EL (cell line): ENCODE results near the gene HPSE2.
"Not testable (repeated sequence)": the region's sequence is repeated elsewhere in the genome, so short reads cannot be mapped to it uniquely, and the experiment has no call there.

Experiments used
- DNase-seq: peaks from one replicate; pipeline ENCODE4 v3.0.0-alpha.2; 2016

Gene HPSE2

GRCh38 chr10:98608411-98608810, 627.2 kb downstream of the HPSE2 start:
- no peak for DNase-seq

GRCh38 chr10:98602224-98602623, 633.4 kb downstream of the HPSE2 start:
- no peak for DNase-seq

GRCh38 chr10:98599032-98599610, 636.5 kb downstream of the HPSE2 start:
- no peak for DNase-seq

DNA sequence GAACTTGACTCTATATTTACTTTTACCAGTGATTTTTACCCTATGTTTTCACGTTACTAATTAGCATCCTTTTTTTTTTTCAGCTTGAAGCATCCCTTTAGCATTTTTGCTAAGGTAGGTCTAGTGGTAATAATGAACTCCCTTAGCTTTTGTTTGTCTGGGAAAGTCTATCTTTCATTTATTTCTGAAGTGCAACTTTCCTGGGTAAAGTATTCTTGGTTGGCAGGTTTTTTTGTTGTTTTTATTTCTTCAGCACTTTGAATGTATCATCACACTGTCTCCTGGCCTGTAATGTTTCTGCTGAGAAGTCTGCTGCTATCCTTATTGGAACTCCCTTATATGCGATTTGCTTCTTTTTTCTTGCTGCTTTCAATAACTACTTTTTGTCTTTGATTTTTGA, 639.2 kb downstream of the HPSE2 start:
- no peak for DNase-seq

GRCh38 chr10:98589691-98590090, 646.0 kb downstream of the HPSE2 start:
- peak; percentile 4 for DNase-seq

- peak; percentile 25 for DNase-seq
Observed at GRCh38 chr10:98589007-98589406, 646.6 kb downstream of the HPSE2 start.

DNA sequence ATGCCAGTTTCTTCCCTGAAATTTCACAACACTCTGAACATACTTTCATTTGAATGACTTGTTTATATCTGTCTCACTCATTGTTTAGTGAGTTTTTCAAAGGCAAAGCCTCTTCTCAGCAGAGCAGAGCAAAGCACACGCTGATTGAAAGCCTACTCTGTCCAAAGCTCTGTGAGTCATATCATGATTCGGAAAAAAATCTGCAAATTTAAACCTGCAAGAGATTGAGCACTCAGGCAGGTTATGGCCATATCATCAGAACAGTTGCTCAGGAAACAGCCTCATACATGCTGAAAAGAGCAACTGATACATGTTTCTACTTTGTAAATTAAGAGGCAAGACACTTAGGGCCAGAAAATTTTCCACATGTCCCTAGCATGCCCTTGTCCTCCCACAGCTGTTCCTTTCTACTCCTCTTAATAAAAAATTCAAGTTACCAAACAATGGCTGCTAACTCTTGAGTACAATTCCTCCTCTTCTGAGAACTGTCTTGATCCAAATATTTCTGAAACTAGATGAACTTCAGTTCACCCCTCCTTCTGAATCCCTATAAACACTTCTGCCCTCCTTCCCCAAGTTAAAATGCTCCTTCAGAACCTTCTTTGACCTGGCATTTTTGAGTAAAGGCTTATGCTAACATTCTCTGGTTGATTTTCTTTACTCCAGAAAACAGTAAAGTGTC, 648.4 kb downstream of the HPSE2 start:
- no peak for DNase-seq

DNA sequence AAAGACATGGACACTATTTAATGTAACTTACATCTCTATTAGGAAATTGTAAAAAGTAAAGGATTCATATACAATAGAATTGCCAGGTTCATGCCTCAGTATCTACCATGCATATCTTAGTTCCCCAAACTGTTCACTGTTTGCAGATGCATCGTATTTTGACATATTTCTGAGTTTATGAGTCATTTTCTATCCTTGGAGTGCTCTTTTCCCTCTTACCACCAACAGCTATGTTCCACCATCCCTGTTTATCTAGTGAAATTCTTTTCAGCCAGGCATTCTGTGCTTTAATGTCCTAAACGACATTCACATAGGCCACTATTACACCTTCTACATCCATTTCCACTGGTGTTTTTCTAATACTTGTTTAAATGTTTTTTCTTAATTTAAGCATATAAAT, 649.6 kb downstream of the HPSE2 start:
- DNase-seq = no peak

GRCh38 chr10:98582363-98582762, 653.3 kb downstream of the HPSE2 start:
- no peak for DNase-seq

GRCh38 chr10:98577578-98577977, 658.1 kb downstream of the HPSE2 start:
- no peak for DNase-seq

GRCh38 chr10:98577168-98577567, 658.5 kb downstream of the HPSE2 start:
- no peak for DNase-seq

GRCh38 chr10:98576096-98576495, 659.6 kb downstream of the HPSE2 start:
- DNase-seq = no peak

GRCh38 chr10:98572594-98572993, 663.1 kb downstream of the HPSE2 start:
- no peak for DNase-seq

DNA sequence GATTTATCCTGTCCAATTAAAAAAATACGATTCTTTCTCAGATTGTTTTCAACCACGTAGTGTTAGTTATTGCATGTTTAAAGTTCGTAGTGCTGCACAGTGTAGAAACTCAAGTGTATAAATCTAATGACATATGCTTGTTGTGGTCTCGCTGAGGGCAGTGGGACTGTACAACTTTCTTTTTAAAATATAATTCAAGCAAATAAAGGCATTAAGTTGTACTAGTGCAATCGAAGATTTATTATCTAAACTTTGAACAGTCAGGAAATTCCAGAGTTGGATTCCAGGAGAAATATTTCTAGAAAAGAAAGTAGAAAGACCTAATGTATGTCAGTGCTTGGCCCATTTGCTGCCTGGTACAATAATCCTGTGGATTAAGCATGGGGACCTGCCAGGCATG, 664.8 kb downstream of the HPSE2 start:
- no peak for DNase-seq

- no peak for DNase-seq
Observed at GRCh38 chr10:98569853-98570252, 665.8 kb downstream of the HPSE2 start.

DNA sequence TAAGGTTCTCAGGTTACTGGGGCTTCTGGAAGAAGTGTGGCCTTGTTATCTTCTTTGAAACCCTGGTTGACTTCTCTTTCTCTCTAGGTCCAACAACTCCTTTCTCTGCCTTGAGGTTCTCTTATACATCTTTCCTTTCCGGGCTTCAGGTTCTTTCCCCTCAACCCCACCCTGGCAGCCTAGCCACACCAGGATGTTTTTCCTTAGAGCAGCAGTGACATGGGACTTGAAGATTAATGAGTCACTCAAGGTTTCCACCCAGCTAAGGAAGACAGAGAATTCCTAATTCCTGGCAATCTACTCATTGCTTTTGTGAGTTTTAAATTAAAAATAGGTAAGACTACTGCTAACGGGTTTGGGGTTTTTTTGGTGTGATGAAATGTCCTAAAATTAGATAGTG, 667.1 kb downstream of the HPSE2 start:
- no peak for DNase-seq

GRCh38 chr10:98567391-98568133, 668.1 kb downstream of the HPSE2 start:
- no peak for DNase-seq

- no peak for DNase-seq
Observed at GRCh38 chr10:98563811-98564210, 671.8 kb downstream of the HPSE2 start.

- DNase-seq = no peak
Observed at GRCh38 chr10:98560565-98560964, 675.1 kb downstream of the HPSE2 start.

DNA sequence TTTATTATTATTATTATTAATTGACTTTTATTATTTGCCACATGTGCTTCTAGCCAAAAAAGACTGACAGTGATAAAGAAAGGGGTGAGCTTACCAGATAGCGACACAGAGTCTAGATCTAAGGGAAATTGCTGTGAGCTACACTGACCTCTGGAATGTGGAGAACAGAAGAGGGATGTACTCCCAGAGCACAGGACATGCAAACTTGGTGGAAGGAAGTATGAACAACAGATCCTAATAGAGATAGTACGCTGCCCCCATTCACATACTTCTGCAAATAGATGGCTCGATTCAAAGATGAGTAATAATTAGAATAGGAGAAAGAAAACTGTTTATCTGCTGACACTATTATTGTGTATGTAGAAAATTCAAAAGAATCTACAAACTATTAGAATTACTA, 679.6 kb downstream of the HPSE2 start:
- DNase-seq = peak; percentile 49

GRCh38 chr10:98555021-98555619, 680.5 kb downstream of the HPSE2 start:
- DNase-seq = no peak

DNA sequence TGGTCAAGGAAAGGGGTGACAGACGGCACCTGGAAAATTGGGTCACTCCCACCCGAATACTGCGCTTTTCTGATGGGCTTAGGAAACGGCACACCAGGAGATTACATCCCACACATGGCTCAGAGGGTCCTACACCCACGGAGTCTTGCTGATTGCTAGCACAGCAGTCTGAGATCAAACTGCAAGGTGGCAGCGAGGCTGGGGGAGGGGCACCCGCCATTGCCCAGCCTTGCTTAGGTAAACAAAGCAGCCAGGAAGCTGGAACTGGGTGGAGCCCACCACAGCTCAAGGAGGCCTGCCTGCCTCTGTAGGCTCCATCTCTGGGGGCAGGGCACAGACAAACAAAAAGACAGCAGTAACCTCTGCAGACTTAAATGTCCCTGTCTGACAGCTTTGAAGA, 694.1 kb downstream of the HPSE2 start:
- DNase-seq = not testable (repeated sequence)

DNA sequence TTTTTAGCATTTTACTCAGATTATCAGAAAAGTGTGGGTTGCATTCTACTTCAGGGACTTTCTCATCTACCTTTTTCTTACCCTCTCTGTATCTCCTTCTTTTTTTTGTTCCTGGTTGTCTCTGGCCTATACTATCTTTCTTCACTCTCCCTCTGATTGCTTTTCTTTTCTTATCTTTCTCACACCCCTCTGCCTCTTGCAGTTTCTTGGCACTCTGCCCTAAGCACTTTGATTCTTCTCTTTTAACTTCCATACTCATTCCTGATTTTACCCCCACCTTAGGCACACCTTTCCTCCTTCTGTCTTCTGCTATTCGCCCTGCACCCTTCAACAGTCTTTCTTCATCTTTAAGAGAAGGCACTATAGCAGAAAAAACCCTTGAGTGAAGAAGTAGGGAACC, 696.1 kb downstream of the HPSE2 start:
- no peak for DNase-seq

GRCh38 chr10:98538472-98538871, 697.2 kb downstream of the HPSE2 start:
- no peak for DNase-seq
